Measurements from ENCODE around the gene POMGNT2.
"Not testable (repeated sequence)": the region's sequence is repeated elsewhere in the genome, so short reads cannot be mapped to it uniquely, and the experiment has no call there.

Gene POMGNT2

GRCh38 chr3:43073116-43073835 lies 32.6 kb downstream of the POMGNT2 start:
- no peak overlapping the region for H3K4me3 ChIP-seq (ENCODE audit: low read length)
- no peak for TF ChIP-seq CTCF (conservative IDR thresholded peaks at IDR 0.05; ENCODE audit: low read length)
- DNase-seq (ENCODE audit: low read depth) = no peak

- no peak overlapping the region for H3K4me3 ChIP-seq (ENCODE audit: low read length)
- TF ChIP-seq CTCF (conservative IDR thresholded peaks at IDR 0.05; ENCODE audit: low read length) = no peak
- no peak for DNase-seq (ENCODE audit: low read depth)
Measured at GRCh38 chr3:43072361-43072760, 33.5 kb downstream of the POMGNT2 start.

GRCh38 chr3:43071313-43071893 lies 34.5 kb downstream of the POMGNT2 start:
- peak; percentile 47 for TF ChIP-seq CTCF (conservative IDR thresholded peaks at IDR 0.05; ENCODE audit: low read length)
- H3K4me3 ChIP-seq (ENCODE audit: low read length) = no peak overlapping the region
- no peak for DNase-seq (ENCODE audit: low read depth)

DNA sequence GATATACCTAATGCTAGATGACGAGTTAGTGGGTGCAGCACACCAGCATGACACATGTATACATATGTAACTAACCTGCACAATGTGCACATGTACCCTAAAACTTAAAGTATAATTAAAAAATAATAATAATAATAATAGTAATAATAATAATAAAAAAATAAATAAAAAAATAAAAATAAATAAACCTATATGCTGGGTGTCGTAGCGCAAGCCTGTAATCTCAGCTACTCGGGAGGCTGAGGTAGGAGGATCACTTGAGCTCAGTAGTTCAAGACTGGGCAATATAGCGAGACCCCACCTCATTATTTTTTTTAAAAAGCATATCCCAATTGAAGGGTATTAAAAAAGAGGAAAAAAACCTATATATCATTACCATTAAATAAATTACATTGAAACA lies 35.2 kb downstream of the POMGNT2 start:
- H3K4me3 ChIP-seq (ENCODE audit: low read length); DNase-seq (ENCODE audit: low read depth): not testable (repeated sequence)

- no peak for TF ChIP-seq CTCF (conservative IDR thresholded peaks at IDR 0.05; ENCODE audit: low read length)
- H3K4me3 ChIP-seq (ENCODE audit: low read length) = no peak overlapping the region
- no peak for DNase-seq (ENCODE audit: low read depth)
Measured at GRCh38 chr3:43063114-43063513, 42.8 kb downstream of the POMGNT2 start.

DNA sequence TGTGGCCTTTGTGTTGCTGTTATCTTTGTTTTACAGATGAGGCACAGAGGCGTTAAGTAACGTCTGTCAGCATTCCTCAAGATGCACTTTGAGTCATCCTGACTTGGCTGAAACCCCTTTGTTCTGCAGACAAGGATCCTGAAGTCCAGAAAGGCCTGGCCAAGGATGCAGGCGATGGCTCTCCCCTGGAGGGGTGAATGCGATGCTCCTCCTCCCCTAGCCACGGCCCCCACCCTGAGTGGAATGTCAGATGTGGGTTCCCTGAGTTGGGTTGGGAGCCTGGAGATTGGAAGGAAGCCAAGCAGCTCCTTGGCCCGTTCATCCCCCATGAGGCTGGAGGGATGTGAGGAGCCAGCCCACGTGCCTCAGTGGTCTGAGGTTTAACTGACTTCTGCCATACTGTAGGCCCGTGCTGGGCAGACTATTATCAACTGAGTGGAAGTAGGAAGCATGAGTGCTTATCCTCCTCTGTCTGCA lies 43.3 kb downstream of the POMGNT2 start:
- no peak for TF ChIP-seq CTCF (conservative IDR thresholded peaks at IDR 0.05; ENCODE audit: low read length)
- H3K4me3 ChIP-seq (ENCODE audit: low read length) = no peak overlapping the region
- no peak for DNase-seq (ENCODE audit: low read depth)

GRCh38 chr3:43062040-43062563 lies 43.8 kb downstream of the POMGNT2 start:
- no peak for DNase-seq (ENCODE audit: low read depth)
- TF ChIP-seq CTCF (conservative IDR thresholded peaks at IDR 0.05; ENCODE audit: low read length) = no peak

More at GRCh38 chr3:43062040-43062563, 43.8 kb downstream of the POMGNT2 start:
- H3K4me3 ChIP-seq (ENCODE audit: low read length) = no peak overlapping the region
